Medulla oblongata (tissue), 1 donor: ENCODE results near the gene SCYL1.
A peak's percentile ranks its signal among the peaks of the same experiment; 100 is the strongest.

ENCODE experiments used
- DNase-seq: peaks from one replicate; pipeline ENCODE4 v3.0.0-alpha.2; 2015; ENCODE audit errors: extremely low spot score

SCYL1 gene

DNA sequence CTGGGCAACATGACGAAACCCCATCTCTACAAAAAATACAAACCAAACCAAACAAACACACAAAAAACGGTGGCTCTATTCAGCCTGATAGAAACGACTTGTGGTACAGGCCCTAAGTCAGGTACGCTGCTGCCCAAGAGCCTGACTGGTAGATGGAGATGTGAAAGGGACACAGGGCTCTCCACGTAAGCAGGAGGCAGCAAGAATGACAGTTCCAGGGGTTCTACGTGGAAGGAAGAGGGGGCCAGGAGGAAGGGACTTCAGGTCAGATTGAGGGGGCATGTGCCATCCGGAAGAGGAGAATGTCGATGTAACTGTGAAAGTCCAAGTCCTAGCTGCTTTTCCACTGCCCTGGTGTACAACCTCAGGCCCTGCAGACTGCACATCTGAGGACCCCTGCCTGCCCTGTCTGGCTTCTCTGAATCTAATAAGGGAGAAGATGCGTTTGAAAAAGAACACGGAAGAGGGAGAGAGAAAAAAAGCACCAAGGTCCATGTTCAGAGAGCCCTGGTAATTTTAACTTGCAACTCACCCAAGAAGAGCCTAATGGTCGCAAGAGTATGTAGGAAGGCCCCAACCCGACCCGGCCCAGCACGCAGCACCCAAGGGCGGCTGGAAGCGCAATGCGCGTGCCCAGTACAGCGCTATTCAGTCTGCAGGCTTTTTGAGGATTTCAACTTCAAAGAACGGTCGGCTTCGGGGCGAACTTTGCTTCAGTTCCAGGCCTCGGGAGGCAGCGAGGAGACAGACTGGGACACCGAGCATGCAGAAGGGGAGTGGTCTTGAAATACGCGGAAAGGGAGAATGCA is 44.5 kb downstream of the SCYL1 start:
- no peak for DNase-seq

DNA sequence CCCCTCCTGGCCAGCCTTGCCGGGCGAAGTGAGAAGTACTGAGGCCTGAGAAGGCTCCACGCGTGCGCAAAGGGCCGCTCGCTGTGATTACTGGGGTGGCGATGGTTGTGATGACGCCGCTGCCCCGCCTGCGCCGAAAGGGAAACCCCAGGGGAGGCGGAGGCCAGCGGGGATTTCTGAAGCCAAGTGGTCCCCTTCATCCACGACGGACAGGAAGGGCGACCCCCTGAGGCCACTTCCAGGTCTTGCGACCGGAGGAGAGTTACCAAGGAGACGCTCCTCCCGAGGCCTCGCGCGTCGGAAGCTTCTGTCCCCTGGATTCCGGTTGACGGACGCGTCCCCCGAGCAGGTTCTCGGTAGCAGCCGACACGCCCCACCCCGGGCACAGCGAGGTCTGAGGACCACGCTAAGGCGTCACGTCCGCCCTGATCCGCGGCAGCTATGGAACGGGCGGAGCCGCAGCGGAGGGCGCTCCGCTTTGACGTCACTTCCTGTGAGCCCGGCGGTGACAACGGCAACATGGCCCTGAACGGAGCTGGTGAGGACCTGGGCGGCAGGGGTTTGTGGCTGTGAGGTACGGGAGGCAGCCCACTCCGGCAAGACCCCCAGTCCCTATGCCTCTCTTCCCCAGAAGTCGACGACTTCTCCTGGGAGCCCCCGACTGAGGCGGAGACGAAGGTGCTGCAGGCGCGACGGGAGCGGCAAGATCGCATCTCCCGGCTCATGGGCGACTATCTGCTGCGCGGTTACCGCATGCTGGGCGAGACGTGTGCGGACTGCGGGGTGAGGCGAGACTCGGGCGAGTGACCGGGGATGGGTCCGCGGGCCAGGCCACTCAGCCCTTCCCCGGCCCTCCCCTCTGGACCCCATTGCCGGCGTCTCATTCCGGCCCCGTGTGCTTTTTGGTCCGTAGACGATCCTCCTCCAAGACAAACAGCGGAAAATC is 45.4 kb downstream of the SCYL1 start, which contains the start of gene ZNRD2:
ZNRD2 (plus strand) TSS at position 505 of the 946 bp plus-strand sequence; CDS start at position 520, 15 bp downstream.
- DNase-seq = peak; percentile 98

DNA sequence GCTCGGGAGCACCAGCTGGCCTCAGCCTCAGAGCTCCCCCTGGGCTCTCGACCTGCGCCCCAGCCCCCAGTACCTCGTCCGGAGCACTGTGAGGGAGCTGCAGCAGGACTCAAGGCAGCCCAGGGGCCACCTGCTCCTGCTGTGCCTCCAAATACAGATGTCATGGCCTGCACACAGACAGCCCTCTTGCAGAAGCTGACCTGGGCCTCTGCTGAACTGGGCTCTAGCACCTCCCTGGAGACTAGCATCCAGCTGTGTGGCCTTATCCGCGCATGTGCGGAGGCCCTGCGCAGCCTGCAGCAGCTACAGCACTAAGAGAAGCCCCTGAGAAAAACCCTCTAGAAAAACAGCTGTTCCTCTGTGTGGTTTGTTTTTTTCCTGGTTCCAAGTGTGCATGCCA is 46.5 kb downstream of the SCYL1 start:
- no peak for DNase-seq

GRCh38 chr11:65571940-65572339 is 47.1 kb downstream of the SCYL1 start:
- DNase-seq = peak; percentile 33

GRCh38 chr11:65572356-65573051 is 47.6 kb downstream of the SCYL1 start, which contains the start of gene FAM89B:
Gene FAM89B, plus strand, starts transcription at chr11:65572538. Its CDS starts 132 bp downstream, at chr11:65572670.
- DNase-seq = peak; percentile 92

DNA sequence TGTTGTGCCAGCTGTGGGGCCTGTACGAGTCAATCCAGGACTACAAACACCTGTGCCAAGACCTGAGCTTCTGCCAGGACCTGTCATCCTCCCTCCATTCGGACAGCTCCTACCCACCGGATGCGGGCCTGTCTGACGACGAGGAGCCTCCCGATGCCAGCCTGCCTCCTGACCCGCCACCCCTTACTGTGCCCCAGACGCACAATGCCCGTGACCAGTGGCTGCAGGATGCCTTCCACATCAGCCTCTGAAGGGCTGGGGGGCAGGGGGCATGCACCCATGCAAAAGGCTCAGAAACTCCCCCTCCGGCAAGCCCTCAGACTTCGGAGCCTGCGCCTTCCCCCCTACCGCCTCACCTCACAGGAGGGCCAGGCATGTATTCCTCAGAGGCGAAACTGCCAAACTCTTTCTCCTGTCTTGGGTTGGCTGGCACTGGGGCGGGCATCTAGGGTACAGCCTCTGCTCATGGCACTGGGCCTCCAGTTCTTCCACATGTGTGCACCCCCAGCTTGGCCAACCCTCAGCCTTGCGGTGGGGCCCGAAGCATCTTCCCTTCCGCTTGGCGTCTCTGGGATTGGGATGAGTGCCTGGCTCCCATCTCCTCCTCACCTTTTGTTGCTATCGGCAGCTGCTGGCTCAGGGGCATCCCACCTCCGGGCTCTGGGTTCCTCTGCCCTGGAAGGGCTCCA is 48.7 kb downstream of the SCYL1 start:
- no peak for DNase-seq

GRCh38 chr11:65574109-65574810 is 49.4 kb downstream of the SCYL1 start:
- DNase-seq = peak; percentile 84

- no peak for DNase-seq
Measured at GRCh38 chr11:65574811-65575567, 50.1 kb downstream of the SCYL1 start.

DNA sequence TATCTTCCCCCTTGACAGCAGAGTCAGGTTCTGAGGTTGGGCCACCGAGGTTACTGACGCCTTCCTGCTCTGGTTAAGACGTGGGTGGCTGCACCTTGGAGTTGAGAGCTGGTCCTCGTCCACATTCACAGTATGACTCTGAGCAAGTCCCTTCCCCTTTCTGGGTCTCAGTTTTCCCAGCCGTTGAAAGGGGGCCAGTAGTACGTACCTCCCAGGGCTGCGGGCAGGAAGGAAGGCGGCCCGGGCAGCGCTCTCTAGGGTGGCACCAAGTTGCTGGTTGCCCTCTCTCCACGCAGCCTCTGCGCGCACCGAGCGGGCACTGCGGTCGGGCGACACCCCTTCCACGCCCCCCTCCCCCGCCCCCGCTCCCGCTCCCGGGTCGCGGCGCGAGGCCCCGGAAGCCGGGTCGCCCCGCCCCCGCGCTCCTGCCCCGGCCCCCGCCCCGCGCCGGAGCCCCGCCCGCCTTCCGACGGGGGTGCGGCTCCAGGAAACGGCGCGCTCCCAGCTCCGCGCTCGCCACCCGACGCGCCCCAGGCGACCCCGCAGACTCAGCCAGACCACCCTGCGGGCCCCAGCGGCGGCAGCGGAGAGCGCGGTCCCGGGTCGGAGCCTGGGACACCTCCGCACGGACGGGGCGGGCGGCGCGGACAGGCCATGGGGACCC is 50.8 kb downstream of the SCYL1 start, which contains the start of gene EHBP1L1:
EHBP1L1 (plus strand) TSS at position 486 of the 664 bp plus-strand sequence. CDS start 250 bp downstream, outside the sequence.
- DNase-seq = no peak

DNA sequence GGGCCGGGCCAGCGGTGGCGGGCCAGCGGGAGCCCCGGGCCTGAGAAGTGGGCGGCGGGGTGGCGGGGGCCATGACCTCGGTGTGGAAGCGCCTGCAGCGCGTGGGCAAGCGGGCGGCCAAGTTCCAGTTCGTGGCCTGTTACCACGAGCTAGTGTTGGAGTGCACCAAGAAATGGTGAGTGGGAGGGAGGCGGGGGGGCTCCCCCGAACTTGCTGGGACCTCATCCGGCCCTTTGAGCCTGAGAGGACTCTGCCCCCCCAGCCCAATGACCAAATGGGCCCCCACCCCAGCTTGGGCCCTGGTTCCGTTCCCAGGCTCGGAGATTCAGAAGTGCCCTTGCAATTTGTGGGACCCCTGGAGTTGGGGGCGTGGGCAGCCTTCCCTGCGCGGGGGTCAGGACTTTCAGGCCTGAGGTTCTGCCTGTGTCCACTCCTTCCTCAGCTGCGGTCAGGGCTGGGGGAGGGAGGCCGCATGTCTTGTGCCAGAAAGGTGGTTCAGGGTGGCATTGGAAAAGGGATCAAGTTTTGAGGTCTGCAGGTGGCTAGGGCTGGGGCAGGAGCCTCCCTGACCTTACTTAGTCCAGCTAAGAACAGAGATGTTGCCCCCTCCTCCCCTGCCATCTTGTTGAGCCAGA is 51.5 kb downstream of the SCYL1 start:
- no peak for DNase-seq

GRCh38 chr11:65576867-65577755 is 52.2 kb downstream of the SCYL1 start:
- peak; percentile 66 for DNase-seq

DNA sequence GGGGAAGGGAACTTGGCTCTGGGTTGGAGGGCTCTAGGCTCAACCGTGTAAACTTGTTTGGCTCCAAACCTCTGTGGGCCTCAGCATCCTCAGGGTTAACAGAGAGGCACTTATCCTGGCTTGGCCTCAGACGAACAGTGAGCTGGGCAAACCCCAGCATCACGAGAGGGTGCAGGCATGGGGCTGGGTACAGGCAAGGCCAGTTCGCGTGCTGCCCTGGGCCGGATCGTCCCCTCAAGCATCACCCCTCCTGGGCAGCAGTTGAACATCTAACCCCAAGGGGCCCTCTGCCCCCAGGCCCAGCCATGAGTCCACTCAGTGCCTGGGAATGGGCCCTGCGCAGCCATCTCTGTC is 52.9 kb downstream of the SCYL1 start:
- DNase-seq = no peak

- DNase-seq = no peak
Measured at GRCh38 chr11:65578134-65578533, 53.3 kb downstream of the SCYL1 start.

DNA sequence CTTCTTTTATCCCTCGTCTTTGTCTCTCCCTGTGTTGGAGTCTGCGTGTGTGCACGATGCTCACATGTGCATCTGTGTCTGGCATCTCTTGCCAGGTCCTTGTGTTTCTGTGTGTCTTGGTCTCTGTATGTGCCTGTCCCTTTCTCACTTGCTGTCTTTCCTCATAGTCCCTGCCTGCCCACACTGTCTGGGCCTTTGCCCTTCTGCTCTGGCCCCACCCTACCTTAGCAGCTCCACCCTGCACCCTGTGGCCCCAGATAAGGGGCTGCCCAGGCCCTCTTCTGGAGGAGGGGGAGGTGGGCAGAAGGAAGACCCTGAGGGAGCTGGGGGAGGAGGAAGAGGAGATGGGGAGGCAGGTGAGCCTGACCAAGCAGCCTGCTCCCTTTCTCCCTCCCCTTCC is 53.8 kb downstream of the SCYL1 start:
- DNase-seq = no peak

DNA sequence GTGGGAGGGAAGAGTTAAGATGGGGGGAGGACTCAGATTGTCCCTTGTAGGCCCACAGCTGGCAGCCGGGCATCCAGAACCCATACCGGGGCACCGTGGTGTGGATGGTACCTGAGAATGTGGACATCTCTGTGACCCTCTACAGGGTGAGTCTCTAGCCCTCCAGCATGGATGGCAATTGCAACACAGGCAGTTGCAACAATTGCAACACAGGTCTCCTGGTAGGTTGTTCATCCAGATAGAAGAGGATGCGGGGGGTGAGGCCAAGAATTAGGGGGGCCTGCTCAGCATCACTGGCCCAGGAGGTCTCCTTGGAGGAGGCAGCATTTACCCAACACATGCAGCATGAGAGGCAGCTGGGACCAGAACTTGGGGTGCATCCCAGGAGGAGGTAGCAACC is 54.4 kb downstream of the SCYL1 start:
- no peak for DNase-seq

GRCh38 chr11:65580031-65580692 is 55.3 kb downstream of the SCYL1 start:
- no peak for DNase-seq

- no peak for DNase-seq
Measured at GRCh38 chr11:65580756-65581155, 55.9 kb downstream of the SCYL1 start.
